Heart right ventricle (tissue), 16 donors: ENCODE data around the gene EFR3B. TPM values are rescaled to one million over a fixed set of nuclear protein-coding genes. Genes with fewer than 3 reads are reported as not detected.

ENCODE experiments used
- ATAC-seq, 8 donors: fragments of 200-7000 bp; cut with Tn5 transposase; one replicate each; pipeline ENCODE4 v1.9.1; 2020; ENCODE audit warnings: mild to moderate bottlenecking in 8 of 8, moderate library complexity in 8 of 8, moderate number of reproducible peaks in 1 of 8
- DNase-seq, 2 donors: peaks; one replicate each; pipeline ENCODE4 v3.0.0-alpha.2; 2020
- H3K27ac ChIP-seq, 10 donors: fragments of 200-600 bp; sonication (generic) in 2 of 10; one replicate each; pipeline versions ENCODE4 v1.5.0 to v1.8.0; 2020 to 2022; ENCODE audit warnings: mild to moderate bottlenecking in 3 of 10
- H3K27me3 ChIP-seq, 7 donors: fragments of 200-600 bp; one replicate each; pipeline ENCODE4 v1.8.0; 2021 to 2022; ENCODE audit warnings: mild to moderate bottlenecking in 2 of 7
- H3K36me3 ChIP-seq, 9 donors: fragments of 200-600 bp; sonication (generic) in 1 of 9; one replicate each; pipeline versions ENCODE4 v1.5.0 to v1.8.0; 2020 to 2022; ENCODE audit warnings: mild to moderate bottlenecking in 2 of 9
- H3K4me1 ChIP-seq, 9 donors: fragments of 200-600 bp; sonication (generic) in 1 of 9; one replicate each; pipeline versions ENCODE4 v1.5.0 to v1.8.0; 2020 to 2022; ENCODE audit warnings: mild to moderate bottlenecking in 4 of 9
- H3K4me3 ChIP-seq, 10 donors: fragments of 200-600 bp; sonication (generic) in 2 of 10; one replicate each; pipeline versions ENCODE4 v1.5.0 to v1.8.0; 2020 to 2022; ENCODE audit warnings: mild to moderate bottlenecking in 7 of 10, moderate library complexity in 2 of 10
- H3K9me3 ChIP-seq, 11 donors: fragments of 200-600 bp in 10 of 11; sonication (generic) in 2 of 11; one replicate each; pipeline versions ENCODE4 v1.5.0 to v1.8.0; 2013 to 2022; ENCODE audit warnings: mild to moderate bottlenecking in 2 of 11, control low read depth in 1 of 11, moderate library complexity in 1 of 11
- CTCF ChIP-seq, 9 donors: fragments of 200-600 bp; sonication (generic) in 2 of 9; IDR thresholded peaks; one replicate each; pipeline versions ENCODE4 v1.5.0 to v1.8.0; 2021 to 2022; ENCODE audit warnings: antibody characterized with exemption in 9 of 9, mild to moderate bottlenecking in 5 of 9, moderate library complexity in 1 of 9
- WGBS, 2 donors: extraction: QIAGEN DNeasy Blood & Tissue Kit; methylation state at CpG; one replicate each; pipeline ENCODE4 v1.1.7; 2013; ENCODE audit warnings: inconsistent platforms in 1 of 2; 5-methylcytosine and 5-hydroxymethylcytosine counted together
- intact Hi-C, 10 donors: fragments of 100-400 bp; cut with DNase I; formaldehyde crosslinking; loops; one replicate each; pipeline versions ENCODE4 v1.11.1 to v1.14.2; 2022
- polyA plus RNA-seq, 2 donors: library from polyadenylated mRNA; stranded (reverse); fragments of 200-250 nt; gene quantifications; one replicate each; pipeline ENCODE4 v1.2.3, GENCODE V29; 2013
- total RNA-seq, 10 donors: library from RNA; stranded (reverse); fragmentation: NEBNext Ultra II Directional in 3 of 10; extraction: Animal tissue kit (Norgen Biotek cat#: 25700) in 3 of 10; gene quantifications; one replicate each; pipeline versions ENCODE4 v1.2.1 to v1.2.4, GENCODE V29; 2021 to 2023
- donor health status: Arrhythmogenic right ventricular cardiomyopathy.
- donor health status: ischemic (EF 13 %, LVEDD 7.1; RV severe dilation, severe dysfunction).
- donor health status: healthy with polysubstance abuse.
- donor health status: DM: no; HTN: yes; CAD: no.
- donor health status: DM: no; HTN: no; CAD: no.
- donor health status: ischemic (EF 25% LVEDD 6.9; RV normal size, moderate dysfunction).
- donor health status: ischemic (EF 25% LVEDD 5.7; RV mildly dilated, moderate dysfunction).
- donor health status: healthy.
- donor health status: DM: yes; HTN: yes; CAD: no.
- donor health status: Ischemic cardiomyopathy.
- donor health status: ischemic (EF 35%, LVEDD 5.7; RV mildly dilated, moderate dysfunction).
- donor health status: nonischemic (EF 11% LVEDD 7.7; RV severe dilation, severe dysfunction).
- donor health status: DM: yes; HTN: yes; CAD: no.
- donor health status: PGD.
- donor health status: ischemic (EF 29% LVEDD 5.4; RV normal size, mild dysfunction).
- donor health status: nonischemic (EF 23%, LVEDD 6.1; RV moderate dilation, normal function).

The EFR3B gene
- total and polyA plus RNA-seq, 12 donors = 0.62 to 15.2 (median 7.0) TPM

- Histone ChIP-seq H3K9me3 (no peaks in the 10 kb centered on the region), H3K4me1 (peaks cover 0 to 32% (median 8%) of the 10 kb centered on the region in 9 donors), H3K36me3 (no peaks in the 10 kb centered on the region), H3K27ac (peak overlapping the region in 1 of 10 donors; percentile 59), H3K27me3 (no peaks in the 10 kb centered on the region), H3K4me3 (no peak overlapping the region)
- WGBS, 2 donors = 83 to 90% methylated on average over 9 of the region's 9 CpGs
- ATAC-seq (no peak), DNase-seq (no peak)
- intact Hi-C loops = loop anchor here in 1 of 10 donors (10.0 kb wide), 1 partner anchor 59 kb away; no protein-coding TSS in a partner anchor
- no peak for TF ChIP-seq CTCF (IDR thresholded peaks at IDR 0.05)
These were observed 13.6 kb downstream of the EFR3B start for GRCh38 chr2:25055376-25055920.

DNA sequence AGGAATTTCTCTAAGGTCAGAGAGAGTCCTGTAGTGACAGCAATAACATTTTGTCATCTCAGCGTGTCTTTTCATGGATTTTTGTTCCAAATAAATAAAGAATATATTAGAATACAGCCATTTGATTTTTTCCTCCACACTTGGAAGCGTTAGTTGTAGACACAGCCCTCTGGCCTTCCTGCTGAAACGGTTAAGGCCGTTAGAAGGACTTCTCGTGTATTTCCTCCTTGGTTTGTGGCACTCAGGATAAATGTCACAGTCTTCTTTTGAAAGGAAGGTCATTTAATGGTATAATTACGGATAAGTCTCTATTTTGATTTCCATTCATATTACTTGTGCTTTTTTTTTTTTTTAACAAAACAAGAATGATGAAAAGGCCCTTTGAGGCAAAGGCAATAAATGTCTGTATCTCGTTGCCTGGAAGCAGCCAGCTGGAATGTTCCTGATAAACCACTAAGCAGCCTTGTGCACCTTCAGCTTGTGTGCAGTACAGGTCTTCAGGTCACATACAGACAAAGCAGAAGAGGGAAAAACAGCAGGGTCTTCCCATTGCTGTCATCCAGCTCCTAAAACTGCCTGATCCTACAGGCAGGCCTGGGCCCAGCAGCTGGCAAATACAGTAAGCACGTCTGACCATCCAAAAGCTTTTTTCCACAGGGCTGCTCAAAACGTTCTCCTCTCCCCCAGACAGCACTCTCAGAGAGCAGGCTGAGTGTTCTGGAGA is 14.4 kb downstream of the EFR3B start:
- H3K9me3 ChIP-seq = no peaks in the 10 kb centered on the region
- H3K36me3 ChIP-seq = no peaks in the 10 kb centered on the region
- ATAC-seq (peak in 1 of 8 donors; percentile 22), DNase-seq (no peak)
- intact Hi-C loops = loop anchor here in 1 of 10 donors (10.0 kb wide), 1 partner anchor 59 kb away; no protein-coding TSS in a partner anchor
- H3K4me1 ChIP-seq = peaks cover 0 to 32% (median 8%) of the 10 kb centered on the region in 9 donors
- H3K27ac ChIP-seq = peak overlapping the region in 1 of 10 donors; percentile 59
- WGBS, 2 donors = 68 to 69% methylated on average over 9 of the region's 9 CpGs
- no peak overlapping the region for H3K4me3 ChIP-seq
- no peaks in the 10 kb centered on the region for H3K27me3 ChIP-seq
- TF ChIP-seq CTCF (IDR thresholded peaks at IDR 0.05) = no peak

DNA sequence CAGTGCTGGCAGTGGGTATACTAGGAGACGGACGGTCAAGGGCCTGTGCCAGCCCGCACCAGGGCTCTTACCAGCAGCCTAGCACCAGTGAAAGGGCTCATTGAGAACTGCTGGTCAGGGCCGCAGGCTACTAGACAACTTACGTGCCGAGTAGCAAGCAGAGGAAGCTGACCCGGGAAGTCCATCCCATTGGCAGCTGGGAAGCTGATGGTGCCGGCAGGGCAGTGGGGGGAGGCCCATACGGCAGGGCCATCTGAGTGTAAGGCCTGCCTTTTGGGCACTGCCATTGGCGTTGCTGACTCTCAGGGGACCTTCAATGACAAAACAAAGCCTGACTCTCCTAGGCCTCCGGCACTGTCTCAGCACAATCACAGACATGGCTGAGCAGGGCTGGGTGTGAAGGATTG is 20.6 kb downstream of the EFR3B start:
- intact Hi-C loops = no loop called here
- H3K27ac ChIP-seq = peak overlapping the region in 6 of 10 donors; percentile 26 to 66 (median 60)
- no peak for TF ChIP-seq CTCF (IDR thresholded peaks at IDR 0.05)
- H3K9me3 ChIP-seq = peaks cover 0 to 11% (median 0%) of the 10 kb centered on the region in 11 donors
- no peaks in the 10 kb centered on the region for H3K36me3 ChIP-seq
- peak; percentile 15 to 16 for DNase-seq
- peak; percentile 11 to 70 (median 44) for ATAC-seq
- peaks cover 6 to 44% (median 17%) of the 10 kb centered on the region in 9 donors for H3K4me1 ChIP-seq
- no peaks in the 10 kb centered on the region for H3K27me3 ChIP-seq
- no peak overlapping the region for H3K4me3 ChIP-seq
- 63 to 77% methylated on average over 11 of the region's 11 CpGs for WGBS, 2 donors

- Histone ChIP-seq H3K9me3 (peaks cover 0 to 11% (median 0%) of the 10 kb centered on the region in 11 donors), H3K36me3 (no peaks in the 10 kb centered on the region), H3K4me3 (no peak overlapping the region), H3K27me3 (no peaks in the 10 kb centered on the region), H3K4me1 (peaks cover 6 to 36% (median 17%) of the 10 kb centered on the region in 9 donors), H3K27ac (peak overlapping the region in 8 of 10 donors; percentile 28 to 82 (median 61))
- ATAC-seq (peak in 7 of 8 donors; percentile 58 to 91 (median 72)), DNase-seq (peak in 1 of 2 donors; percentile 25)
- intact Hi-C loops = no loop called here
- no peak for TF ChIP-seq CTCF (IDR thresholded peaks at IDR 0.05)
- 48 to 52% methylated on average over 13 of the region's 13 CpGs for WGBS, 2 donors
These were observed 22.2 kb downstream of the EFR3B start for GRCh38 chr2:25063876-25064660.
